Measurements from ENCODE around the gene EHD4.

Gene EHD4

DNA sequence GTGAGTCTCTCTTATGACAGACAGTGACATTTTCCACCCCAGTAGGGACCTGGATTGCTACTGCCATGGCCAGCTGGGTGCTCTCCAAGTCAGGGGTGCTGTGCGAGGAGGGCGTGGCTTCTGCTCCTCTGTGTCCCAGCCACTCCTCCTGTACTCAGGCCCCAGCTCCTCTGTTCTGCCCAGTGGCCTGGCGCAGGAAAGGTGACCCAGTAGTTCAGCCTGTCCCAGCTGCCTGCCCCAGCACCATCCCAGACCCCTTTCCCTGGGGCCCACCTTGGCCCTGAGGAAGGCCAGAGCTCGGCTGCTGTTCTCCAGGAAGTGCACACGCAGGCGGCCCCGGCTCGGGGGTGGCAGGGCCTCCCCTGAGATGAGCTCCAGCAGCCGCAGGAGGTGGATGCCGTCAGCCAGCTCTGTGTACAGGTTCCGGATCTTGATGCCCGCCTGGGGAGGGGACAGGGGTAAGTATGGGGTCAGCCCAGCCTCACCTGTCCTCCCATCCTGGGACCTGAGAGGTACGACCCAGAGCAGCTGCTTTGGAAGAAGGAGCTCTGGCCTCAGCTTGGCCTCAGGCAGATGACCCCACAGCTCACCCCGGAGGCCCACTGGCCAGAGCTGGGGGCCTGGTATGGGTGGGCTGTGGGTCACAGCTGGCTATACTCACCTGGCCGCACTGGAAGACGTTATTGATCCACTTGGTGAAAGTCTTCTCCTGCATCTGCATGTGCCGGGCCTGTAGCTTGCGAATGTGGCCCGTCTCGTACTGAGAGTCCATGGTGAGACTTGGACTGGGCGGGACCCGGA lies 79.5 kb downstream of the EHD4 start:
- DNase-seq, result no peak

DNA sequence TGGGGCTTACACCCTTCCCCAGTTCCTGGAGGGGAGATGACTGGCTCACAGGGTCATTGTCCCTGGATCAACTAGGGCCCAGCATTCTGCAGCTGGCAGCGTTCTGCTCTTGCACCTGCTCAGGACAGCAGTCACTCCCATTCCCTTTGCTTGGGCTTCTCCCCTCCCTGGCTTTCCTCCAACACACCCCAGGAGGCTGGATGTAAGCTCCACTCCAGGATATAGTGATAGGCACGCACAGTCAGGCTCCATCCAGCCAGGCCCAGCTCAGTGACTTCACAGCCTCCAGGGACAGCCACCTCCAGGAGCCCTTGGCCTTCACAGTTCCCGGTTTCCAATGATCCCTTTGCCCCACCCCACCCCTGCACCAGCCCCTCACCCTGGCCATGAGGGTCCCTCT lies 80.4 kb downstream of the EHD4 start:
- no peak for DNase-seq

DNA sequence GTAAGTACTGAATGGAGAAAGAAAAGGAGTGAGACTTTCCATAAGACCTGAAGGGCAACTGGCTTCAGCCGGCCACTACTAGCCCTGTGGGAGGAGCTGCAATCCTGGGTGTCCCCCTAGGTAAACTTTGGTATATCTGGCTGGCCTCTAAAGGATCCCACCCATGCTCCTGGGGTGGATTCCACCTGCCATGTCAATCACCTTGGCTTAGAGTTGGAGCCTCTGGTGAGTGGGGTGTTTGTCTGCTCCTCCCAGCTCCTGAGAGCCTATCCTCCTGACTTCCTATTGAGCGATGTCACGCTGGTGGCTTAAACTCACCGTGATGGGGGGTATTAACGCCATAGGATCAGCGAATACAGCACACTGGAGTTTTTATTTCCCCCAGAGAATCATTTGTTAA lies 81.1 kb downstream of the EHD4 start:
- no peak for DNase-seq

DNA sequence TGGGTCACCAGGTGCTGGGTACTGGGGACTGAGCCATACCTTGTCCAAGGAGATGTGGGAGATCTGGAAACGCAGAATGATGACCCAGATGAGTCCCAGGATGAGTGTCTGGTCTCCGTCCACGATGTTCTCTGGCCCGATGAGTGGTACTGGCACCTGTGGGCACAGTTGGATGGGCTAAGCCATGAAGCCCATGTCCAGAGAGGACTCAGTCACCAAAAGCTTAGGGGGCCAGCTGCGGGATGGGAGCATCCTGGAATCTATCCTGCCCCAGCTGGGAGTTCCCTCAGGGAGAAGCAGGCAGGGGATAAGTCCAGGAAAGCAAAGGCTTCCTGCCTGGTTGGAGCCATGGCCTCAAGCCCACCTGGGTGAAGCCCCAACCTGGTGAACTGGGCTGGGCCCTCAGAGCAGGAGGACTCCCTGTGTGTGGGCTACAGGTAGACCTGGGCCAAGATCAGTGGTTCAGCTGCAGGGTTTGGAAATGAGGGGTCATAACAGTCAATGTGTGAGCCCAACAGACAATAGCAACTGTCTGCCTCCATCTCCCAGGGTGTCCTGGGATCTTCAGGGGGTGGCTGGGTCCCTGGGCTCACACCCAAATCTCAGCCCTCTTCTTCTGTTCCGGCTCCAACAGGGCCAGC lies 82.2 kb downstream of the EHD4 start:
- no peak for DNase-seq

DNA sequence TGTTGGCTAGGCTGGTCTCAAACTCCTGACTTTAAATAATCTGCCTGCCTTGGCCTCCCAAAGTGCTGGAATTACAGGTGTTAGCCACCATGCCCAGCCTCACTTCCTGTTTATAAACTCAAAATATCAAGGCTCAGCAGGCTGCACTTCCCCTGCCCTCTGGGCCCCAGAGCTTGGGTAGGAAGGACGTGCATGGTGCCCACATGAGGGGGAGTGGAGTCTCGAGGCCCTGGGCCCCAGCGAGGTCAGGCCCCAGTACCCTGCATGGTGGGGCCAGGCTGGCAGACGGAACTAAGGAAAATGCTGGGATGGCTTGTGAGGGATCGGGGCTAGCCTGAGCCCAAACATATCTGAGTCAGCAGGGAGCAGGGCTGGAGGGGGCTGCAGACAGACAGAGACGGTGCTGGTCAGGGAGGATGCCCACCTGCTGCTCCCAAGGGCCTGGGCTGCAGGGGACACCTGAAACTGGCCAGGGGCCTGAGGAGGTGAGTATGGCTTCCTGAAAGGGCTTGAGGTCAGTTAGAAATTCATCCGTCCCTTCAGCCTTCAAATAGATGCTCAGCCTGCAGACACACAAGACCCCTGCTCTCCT lies 83.6 kb downstream of the EHD4 start:
- DNase-seq, result no peak

DNA sequence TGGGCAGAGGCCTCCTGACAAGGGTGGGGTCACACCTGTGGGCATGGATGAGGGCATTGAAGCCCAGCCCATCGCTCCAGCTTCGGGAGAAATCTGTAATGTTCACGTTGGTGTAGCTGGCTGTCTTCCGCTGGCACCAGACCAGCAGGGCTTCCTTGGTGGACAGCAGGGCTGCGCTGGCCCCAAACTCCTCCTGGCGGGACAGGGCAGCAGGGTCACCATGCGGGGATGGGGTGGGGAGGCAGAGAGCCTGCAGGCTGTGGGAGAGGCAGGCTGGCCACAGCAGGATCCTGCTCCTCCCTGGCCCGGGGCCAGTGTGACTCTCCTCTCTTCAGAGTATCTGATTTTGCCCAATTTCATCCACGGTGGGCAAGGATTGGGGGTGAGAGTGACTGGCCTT lies 84.5 kb downstream of the EHD4 start:
- no peak for DNase-seq

DNA sequence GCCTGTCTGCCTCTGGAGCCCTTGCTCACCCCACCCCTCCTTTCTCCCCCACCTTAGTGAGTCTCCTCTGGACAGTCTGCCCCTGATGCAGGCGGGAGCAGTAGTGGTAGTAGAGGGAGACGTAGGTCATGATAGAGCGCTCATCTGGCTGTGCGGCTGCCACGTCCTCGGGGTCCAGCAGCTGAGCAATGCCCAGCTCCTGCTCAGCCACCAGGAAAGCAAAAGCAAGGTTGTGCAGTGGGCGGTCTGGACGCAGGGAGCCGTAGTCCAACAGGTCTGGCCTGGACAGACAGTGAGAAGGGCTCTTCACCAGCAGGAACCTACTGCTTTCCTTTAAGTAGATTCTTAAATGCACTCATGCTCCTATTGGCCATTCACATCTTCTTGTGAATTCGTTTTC lies 85.2 kb downstream of the EHD4 start:
- no peak for DNase-seq

DNA sequence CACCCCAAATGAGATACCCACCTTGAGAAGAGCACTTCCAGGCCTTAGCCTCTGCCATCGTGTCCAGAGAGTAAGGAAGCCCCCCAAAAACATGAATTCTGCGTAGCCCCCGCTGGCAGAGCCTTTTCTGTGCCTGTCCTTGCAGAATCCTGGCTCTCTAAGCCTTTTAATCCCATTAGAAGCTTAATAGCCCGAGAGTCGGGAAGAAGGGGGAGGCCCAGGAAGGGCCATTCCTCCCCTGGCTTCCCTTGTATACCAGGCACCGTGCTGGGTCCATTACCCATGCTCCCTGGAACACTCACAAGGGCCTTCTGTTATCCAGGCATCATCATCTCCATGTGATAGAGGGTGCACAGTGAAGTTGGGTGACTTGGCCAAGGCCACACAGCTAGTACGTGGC lies 85.6 kb downstream of the EHD4 start:
- no peak for DNase-seq

DNA sequence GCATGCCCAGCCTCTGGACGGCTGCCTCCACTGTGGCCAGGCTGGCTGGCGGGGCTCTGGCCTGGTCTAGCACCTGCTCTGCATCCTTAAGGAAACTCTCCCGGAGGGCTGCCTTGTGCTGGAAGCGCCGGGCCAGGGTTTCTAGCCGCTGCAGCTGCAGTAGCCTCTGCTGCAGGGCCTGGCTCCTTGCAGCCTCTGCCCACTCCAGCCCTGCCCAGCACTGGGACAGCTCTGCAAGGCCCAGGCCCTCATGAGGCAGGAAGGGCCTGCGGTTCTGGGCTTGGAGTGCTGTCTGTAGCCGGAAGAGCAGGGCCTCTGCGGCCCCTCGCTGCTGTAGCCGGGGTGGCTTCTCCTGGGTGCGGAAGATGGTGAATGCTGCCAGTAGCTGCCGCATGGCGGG lies 86.5 kb downstream of the EHD4 start:
- no peak for DNase-seq

DNA sequence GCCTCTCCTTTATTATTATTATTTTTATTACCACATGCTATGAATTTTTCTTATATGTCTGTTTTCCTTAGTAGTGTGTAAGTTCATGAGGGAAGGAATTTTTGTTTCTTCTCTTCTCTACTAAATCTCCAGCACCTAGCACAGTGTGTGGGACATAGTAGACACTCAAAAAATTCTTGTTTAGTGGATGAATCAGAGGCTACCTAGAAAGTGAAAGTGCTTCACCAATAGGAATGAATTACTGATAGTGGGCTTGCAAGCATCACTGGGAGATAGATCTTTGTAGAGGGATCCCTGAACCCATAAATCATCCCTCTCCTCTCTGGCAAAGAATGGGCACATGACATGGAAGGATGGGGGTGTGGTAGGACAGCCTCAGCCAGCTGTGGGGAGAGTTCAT lies 87.0 kb downstream of the EHD4 start:
- no peak for DNase-seq

DNA sequence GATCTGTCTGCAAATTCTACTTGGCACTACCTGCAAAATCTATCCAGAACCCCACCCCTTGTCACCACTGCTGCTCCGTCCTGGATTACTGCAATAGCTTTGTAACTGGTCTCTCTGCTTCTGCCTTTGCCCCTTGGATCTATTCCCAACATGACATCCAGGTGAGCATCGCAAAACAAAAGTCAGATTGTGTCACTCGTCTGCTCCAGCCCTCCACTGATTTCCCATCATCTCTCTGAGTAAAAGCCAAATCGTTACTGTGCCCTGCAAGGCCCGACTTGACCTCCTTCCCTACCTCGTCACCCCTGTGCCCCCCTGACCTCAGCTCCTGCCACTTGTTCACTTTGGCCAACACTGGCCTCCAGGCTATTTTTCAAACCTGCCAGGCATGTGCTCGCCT lies 87.9 kb downstream of the EHD4 start:
- no peak for DNase-seq

DNA sequence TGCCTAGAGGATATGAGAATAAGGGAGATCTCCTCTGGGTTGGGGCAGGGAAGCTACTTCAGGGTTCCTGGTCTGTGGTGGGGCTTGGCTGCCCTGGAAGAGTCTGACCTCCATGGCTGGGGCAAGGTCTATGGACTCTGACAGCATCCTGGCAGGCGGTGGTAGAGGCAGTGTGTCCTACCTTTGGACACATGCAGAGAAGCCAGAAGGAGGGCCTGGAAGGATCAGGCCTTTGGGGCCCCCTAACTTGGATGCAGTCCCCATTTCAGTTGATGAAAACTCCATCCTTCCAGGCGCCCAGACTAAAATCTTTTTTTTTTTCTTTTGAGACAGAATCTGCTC lies 88.9 kb downstream of the EHD4 start:
- no peak for DNase-seq

DNA sequence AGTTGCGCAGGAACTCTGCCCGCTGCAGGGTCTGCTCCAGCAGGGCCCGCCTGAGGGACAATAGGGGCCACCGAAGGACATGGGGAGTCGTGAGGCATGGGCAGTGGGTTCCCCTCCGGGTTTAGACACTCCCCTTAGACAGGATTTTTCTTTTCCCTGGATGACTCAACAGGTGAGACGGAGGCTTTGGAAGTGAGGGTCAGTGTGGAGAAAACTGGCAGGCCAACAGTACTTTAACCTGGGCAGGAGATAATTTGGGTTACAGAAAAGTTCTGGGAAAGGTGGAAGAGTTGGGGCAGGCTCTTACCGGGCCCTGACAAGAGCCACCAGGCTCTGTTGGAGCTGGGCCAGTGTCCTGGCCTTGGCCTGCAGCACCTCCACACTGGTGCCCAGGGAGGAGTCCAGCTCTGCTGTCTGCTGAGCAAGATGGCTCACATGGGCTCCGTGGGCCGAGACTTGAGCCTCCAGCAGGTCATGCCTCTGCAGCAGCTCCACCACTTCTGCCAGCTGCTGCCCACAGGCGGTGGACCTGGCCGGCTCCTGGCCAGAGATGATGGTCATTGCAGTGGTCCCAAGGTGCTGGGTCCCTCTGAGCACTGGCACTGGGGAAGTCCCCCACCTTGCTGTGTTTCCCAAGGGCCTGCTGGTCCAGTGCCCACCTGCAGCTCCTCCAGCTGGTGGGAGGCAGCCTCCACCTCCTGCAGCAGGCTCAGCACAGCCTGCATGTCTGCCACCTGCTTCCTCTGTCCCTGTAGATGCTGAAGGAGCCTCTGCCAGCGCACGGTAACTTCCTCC lies 89.5 kb downstream of the EHD4 start:
- no peak for DNase-seq

DNA sequence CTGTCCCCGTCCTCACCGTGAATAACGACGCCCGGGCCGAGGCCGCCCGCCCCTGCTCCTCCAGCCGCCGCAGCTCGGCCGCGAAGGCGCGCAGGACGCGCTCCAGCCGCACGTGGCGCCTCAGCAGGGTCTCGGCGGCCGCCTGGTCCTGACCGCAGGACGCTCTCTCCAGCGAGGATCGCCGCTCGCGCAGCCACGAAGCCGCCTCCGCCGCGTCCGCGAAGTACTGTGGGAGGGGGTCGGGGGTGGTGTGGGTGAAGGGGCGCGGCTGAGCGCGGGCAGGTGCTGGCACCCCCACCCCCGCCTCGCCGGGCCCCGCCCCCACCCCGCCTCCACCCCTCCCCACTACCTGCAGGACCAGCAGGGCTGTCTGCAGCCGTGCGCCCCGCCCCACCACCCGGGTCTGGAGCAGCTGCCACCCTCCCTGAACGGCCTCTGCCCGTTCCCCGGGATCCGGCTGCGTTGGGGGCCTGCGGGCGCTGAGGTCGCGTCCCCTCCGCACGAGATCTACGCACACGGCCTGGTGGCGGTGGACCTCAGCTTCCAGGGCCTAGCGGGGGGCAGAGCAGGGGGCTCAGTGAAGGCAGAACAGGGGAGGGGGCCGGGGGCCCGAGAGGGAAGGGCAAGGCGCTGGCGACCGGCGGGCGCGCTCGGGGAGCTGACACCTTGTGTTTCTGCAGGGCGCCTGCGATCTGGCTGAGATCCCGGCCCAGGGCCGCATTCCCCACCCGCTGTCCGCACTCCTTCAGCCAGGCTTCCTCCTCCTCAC lies 90.3 kb downstream of the EHD4 start:
- DNase-seq, result no peak

DNA sequence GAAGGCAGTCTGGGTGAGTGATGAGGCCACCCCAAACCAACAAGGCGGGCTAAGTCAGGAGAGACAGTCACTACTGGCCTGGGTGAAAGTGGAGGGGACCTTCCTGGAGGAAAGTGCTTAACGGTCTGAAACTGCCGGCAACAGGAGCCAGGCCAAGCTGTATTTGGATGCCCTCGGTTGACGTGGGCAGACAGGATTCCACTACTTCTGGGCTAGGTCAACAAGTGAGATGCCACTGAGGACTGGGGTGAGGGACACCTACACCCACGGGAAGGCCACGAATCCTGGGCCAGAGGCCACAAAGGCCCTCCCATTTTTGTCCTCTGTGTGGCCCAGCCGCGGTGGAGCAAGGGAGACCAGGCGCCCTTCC lies 90.8 kb downstream of the EHD4 start:
- no peak for DNase-seq

DNA sequence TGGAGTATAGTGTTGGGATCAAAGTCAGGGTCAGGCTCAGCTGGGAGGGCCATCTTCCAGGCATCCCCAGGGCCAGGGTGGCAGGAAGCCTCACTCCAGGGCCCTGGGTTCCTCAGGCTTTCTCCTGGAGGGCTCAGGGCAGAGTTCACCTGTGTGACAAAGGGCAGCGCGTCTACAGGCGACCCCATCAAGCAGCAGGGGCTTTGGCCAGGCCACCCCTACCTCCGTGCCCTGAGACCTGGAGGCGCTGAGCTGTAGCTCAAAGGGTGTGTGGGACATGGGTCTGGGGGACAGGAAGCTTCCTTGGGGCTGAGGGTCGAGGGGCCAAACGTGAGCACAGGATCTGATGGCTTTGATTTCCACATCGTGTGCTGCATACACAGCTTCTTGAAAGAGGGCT lies 91.3 kb downstream of the EHD4 start:
- no peak for DNase-seq

DNA sequence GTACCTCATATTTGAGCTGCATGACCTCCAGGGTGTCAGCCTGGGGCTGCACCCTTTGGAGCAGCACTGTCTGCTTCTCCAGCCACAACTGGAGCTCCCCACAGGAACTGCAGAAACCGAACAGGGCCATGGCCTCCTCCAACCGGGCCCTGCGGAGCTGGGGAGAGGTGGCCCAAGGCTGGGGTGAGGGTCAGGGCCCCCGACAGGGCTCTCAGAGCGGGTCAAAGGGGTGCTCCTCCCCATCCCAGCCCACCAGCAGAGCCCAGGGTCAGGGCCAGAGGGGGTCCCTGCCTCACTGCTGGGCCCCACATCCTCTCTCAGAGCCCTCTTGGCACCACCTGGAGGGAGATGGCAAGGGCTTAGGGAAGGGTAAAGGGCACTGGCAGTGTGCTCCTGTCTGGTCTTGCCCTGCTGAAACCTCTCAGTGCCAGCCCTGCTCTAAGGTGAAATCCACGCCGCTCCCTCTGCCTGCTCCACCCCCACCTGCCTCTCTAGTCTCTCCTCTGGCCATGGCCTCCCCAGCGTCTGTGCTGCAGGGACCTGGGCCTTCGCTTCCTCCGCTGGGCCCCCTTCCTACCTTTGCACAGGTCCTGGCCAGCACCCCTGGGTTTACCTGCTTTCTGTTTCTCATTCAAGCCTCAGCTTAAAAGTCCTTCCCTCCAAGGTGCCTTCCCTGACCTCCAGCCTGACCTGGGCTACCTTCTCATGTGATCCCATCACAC lies 92.0 kb downstream of the EHD4 start:
- DNase-seq, result no peak

DNA sequence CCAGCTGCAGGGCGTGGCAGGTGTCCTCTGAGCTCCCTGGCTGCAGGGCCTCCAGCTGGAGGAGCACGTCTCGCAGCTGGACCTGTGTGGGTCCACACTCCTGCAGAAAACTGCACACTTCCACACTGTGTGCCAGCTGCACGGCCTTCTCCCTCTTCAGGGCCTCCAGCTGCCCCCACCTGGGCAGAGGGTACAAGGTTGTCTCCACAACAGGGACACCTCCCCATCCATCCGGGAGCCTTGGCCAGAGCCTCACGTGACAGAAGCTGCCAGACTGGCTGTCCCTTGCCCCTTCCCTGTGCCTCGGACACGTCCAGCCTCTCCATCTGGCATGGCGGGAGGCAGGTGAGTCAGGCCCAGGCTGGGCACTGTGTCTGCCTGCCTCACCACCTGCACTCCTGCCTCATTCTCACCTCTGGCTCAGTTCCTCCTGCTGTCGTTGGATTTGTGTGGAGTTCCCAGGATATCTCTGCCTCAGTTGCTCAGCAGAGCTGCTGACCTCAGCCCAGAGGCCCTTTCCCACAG lies 93.0 kb downstream of the EHD4 start:
- no peak for DNase-seq

DNA sequence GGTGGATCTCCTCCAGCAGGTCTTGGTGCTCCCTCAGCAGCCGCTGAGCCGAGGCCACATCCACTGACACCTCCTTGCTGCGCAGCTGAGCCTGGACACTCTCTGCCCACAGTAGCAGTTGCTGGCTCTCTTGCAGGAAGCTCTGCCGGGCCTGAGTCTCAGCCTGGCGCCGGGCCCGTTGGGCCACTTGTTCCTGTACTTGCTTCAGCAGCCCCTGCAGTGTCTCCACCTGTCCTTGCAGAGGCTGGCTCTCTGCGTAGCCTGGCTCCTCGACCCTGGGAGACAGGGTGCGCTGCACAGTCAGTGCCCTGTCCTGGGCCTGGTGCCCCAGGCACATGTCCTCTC lies 94.0 kb downstream of the EHD4 start:
- DNase-seq, result no peak

DNA sequence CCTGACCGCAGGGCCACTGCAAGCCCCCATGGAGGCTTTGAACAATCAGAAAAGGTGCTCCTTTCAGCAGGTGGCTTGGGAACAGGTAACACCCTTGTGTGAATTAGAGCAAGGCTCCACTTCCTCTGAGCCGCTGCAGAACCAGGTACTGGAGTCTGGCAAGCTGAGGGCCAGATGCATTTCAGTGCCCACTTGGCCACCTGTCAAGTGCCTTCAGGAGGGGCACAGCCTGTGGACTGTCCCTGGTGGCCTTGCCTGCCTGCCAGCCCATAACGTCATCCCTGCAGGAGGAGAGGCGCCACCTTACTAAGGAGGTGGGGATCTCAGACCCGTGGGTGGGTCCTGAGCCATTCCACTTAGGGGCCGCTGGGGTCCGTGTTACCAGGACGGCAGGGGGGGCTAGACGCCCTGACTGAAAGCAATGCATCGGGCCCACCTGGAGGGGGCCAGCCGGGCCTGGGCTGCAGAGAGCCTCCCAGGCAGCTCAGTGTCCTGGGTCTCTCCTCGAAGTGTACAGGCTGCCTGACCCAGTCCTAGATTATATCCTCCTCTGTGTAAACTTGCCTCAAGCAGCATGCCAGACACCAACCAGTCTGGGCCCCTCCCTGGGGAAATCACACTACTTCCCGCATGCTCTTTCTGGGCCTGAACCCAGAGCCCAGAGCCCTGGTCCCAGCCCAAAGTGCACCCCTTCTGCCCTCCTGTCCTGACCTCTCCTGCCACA lies 94.6 kb downstream of the EHD4 start:
- DNase-seq, result no peak

DNA sequence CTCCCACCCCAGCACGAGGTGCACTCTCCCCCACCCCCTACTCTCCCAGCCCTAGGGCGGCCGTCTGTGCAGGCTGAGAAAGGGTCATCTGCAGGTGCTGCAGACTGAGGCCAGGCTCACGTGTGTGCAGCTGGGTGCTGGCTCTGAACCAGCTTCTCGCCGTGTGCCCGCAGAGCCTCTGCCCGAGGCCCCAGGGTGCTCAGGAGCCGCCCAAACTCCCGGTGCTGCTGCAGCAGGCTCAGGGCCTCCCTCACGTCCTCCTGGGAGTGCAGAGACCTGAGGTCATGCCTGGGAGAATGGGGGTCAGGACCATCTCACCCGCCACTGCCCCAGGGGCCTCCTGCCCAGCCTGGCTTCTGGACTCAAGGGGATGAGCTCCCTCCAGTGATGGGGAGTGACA lies 95.7 kb downstream of the EHD4 start:
- no peak for DNase-seq

Measured in effector CD8-positive, alpha-beta T cell (primary cell).